Prostate gland (tissue), 2 donors: ENCODE measurements around the gene TBC1D5. TPM values are rescaled to one million over a fixed set of nuclear protein-coding genes. Genes with fewer than 3 reads are reported as not detected.

Experiments used
- DNase-seq: peaks from one replicate; pipeline ENCODE4 v3.0.0-alpha.2; 2019; ENCODE audit warnings: low spot score
- H3K27ac ChIP-seq, 2 donors: fragments of 200-600 bp; sonication (generic); 2 replicates each; pipeline ENCODE4 v1.5.1; 2017 to 2019
- H3K27me3 ChIP-seq: fragments of 200-600 bp; sonication (generic); replicated peaks from 2 replicates; pipeline ENCODE4 v1.5.1; 2019; ENCODE audit not compliant: insufficient read depth
- H3K36me3 ChIP-seq, 2 donors: fragments of 200-600 bp; sonication (generic); 1 replicate in 1 of 2; 2 replicates in 1 of 2; pipeline versions ENCODE4 v1.5.1 to v1.8.1; 2017 to 2019
- H3K4me1 ChIP-seq: fragments of 200-600 bp; sonication (generic); replicated peaks from 2 replicates; pipeline ENCODE4 v1.5.1; 2019
- H3K4me3 ChIP-seq, 2 donors: fragments of 200-600 bp; sonication (generic); 2 replicates each; pipeline ENCODE4 v1.5.1; 2017 to 2019
- H3K9me3 ChIP-seq: fragments of 200-600 bp; sonication (generic); 2 replicates; pipeline ENCODE4 v1.5.1; 2017
- CTCF ChIP-seq, 4 experiments: fragments of 200-600 bp in 2 of 4; fragments of 450-650 bp in 2 of 4; sonication (generic) in 2 of 4; IDR thresholded peaks; 1 replicate in 3 of 4; 2 replicates in 1 of 4; pipeline ENCODE4 v1.5.1; 2016 to 2019; ENCODE audit warnings: antibody characterized with exemption in 4 of 4, mild to moderate bottlenecking in 2 of 4, moderate library complexity in 2 of 4
- POLR2A ChIP-seq: fragments of 450-650 bp; IDR thresholded peaks from one replicate; pipeline ENCODE4 v1.6.1; 2016; ENCODE audit warnings: antibody characterized with exemption, mild to moderate bottlenecking
- POLR2AphosphoS5 ChIP-seq: sonication (generic); formaldehyde crosslinking; IDR thresholded peaks from one replicate; pipeline ENCODE4 v1.6.1; 2017; ENCODE audit warnings: antibody characterized with exemption
- WGBS: methylation state at CpG from one replicate; pipeline ENCODE4 v1.1.5; 2018; 5-methylcytosine and 5-hydroxymethylcytosine counted together
- intact Hi-C: fragments of 100-400 bp; cut with DNase I; formaldehyde crosslinking; loops from one replicate; pipeline ENCODE4 v1.14.2; 2022
- total RNA-seq, 2 donors: library from RNA; depleted of rRNA; stranded (reverse); fragments of >200 nt; gene quantifications; one replicate each; pipeline ENCODE4 v1.1.0, GENCODE V29; 2016

TBC1D5 gene
- total RNA-seq, 2 donors from 2014 or later: 64.8 to 99.2 TPM

GRCh38 chr3:17557749-17558463 lies 184.5 kb downstream of the TBC1D5 start:
- intact Hi-C loops: no loop called here
- no peaks in the 10 kb centered on the region for H3K4me1 ChIP-seq
- no peak for DNase-seq
- no peaks in the 10 kb centered on the region for H3K9me3 ChIP-seq
- H3K36me3 ChIP-seq: no peaks in the 10 kb centered on the region
- WGBS: 78% methylated on average over 1 of the region's 1 CpG
- H3K27me3 ChIP-seq: no peaks in the 10 kb centered on the region
- H3K4me3 ChIP-seq: no peak overlapping the region
- no peak overlapping the region for H3K27ac ChIP-seq
- TF ChIP-seq CTCF (IDR thresholded peaks at IDR 0.05) (no peak), POLR2AphosphoS5 (no peak), POLR2A (no peak)

DNA sequence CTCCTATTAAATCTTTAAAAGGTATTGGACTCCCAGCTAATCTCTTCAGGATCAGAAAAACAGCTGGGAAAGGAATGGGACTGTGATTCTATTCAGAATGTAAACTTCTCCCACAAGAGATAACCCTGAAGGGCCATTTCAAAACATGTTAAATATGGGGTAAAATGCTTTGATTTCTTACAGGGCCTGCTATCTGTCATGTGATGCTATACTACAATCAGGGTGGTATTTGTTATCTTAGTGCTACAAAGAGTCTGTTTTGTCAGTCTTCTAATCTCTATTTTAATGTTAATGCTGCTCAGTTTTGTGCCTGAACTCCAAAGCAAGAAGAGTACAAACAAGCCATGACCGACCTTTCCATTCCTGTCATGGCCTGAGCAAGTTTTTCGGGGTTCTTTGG lies 186.9 kb downstream of the TBC1D5 start:
- no peak overlapping the region for H3K4me3 ChIP-seq
- no peaks in the 10 kb centered on the region for H3K4me1 ChIP-seq
- 92% methylated on average over 2 of the region's 2 CpGs for WGBS
- no peak overlapping the region for H3K27ac ChIP-seq
- TF ChIP-seq CTCF (IDR thresholded peaks at IDR 0.05) (no peak), POLR2A (no peak), POLR2AphosphoS5 (no peak)
- H3K9me3 ChIP-seq: no peaks in the 10 kb centered on the region
- H3K27me3 ChIP-seq: no peaks in the 10 kb centered on the region
- no peaks in the 10 kb centered on the region for H3K36me3 ChIP-seq
- DNase-seq: no peak
- intact Hi-C loops: no loop called here

DNA sequence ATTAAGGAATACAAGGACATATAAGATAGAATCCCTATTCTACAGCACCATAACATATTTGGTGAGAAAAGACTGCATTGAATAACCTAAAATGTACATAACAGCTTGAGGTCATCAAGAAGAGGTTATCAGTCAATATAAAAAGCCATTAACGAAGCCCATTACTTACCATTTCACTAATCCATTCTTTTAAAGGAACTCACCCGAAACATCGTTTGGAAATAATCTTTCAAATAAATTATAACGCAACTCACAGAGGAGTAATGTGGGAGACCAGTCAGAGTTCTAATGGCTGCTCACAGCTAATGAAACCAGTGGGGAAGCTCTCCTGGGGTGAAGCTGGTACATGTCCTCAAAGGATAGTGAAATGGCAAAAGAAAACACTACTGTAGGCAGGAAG lies 188.4 kb downstream of the TBC1D5 start:
- TF ChIP-seq POLR2A (no peak), POLR2AphosphoS5 (no peak)
- Histone ChIP-seq H3K27me3 (no peaks in the 10 kb centered on the region), H3K9me3 (no peaks in the 10 kb centered on the region), H3K27ac (no peak overlapping the region), H3K4me3 (no peak overlapping the region), H3K36me3 (no peaks in the 10 kb centered on the region), H3K4me1 (no peaks in the 10 kb centered on the region)
- DNase-seq: no peak
- intact Hi-C loops: no loop called here
- 95% methylated on average over 4 of the region's 4 CpGs for WGBS

- Histone ChIP-seq H3K27ac (no peak overlapping the region), H3K36me3 (no peaks in the 10 kb centered on the region), H3K4me1 (no peaks in the 10 kb centered on the region), H3K27me3 (no peaks in the 10 kb centered on the region), H3K4me3 (no peak overlapping the region), H3K9me3 (no peaks in the 10 kb centered on the region)
- DNase-seq: no peak
- intact Hi-C loops: no loop called here
- WGBS: 12% methylated on average over 1 of the region's 1 CpG
- peak; percentile 43 for TF ChIP-seq POLR2AphosphoS5
- no peak for TF ChIP-seq CTCF (IDR thresholded peaks at IDR 0.05)
Observed at GRCh38 chr3:17553080-17553479, 189.4 kb downstream of the TBC1D5 start.

DNA sequence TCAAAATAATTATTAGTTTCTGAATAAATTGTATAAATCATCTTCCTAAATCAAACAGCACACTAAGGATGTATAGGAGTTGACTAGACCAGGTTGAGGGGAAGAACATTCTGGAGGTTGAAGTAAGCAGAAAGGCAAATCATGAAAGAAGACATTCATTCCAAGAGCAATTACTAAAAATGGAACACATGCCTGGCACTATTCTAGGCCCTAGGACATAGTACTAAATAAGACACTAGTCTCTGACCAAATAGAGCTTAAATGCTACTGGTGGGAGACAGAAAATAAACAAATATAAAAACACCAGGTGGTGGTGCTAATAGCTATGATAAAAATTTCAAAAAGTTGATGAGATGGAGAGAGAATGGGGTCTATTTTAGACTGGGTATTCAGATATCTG lies 190.1 kb downstream of the TBC1D5 start:
- no peak for TF ChIP-seq CTCF (IDR thresholded peaks at IDR 0.05)
- TF ChIP-seq POLR2AphosphoS5: no peak
- TF ChIP-seq POLR2A: no peak

More for the DNA sequence above, 190.1 kb downstream of the TBC1D5 start:
- no peaks in the 10 kb centered on the region for H3K36me3 ChIP-seq
- intact Hi-C loops: no loop called here
- no peak overlapping the region for H3K4me3 ChIP-seq
- no peak overlapping the region for H3K27ac ChIP-seq
- H3K4me1 ChIP-seq: no peaks in the 10 kb centered on the region
- no peaks in the 10 kb centered on the region for H3K27me3 ChIP-seq
- H3K9me3 ChIP-seq: no peaks in the 10 kb centered on the region
- no peak for DNase-seq
